ENCODE measurements around the gene HIF1AN.
A peak's percentile ranks its signal among the peaks of the same experiment; 100 is the strongest.

The HIF1AN gene

GRCh38 chr10:100520811-100521210 is 14.9 kb upstream of the HIF1AN start:
- Histone ChIP-seq H3K27me3 (ENCODE audit: control insufficient read depth, insufficient read depth, low read length) (peaks cover 34% of the 10 kb centered on the region), H3K36me3 (ENCODE audit: control insufficient read depth, insufficient read depth, low read length) (peaks cover 33% of the 10 kb centered on the region), H3K9me3 (ENCODE audit: control insufficient read depth, insufficient read depth, low read length) (no peaks in the 10 kb centered on the region), H3K4me1 (ENCODE audit: control insufficient read depth, insufficient read depth, low read length) (peaks cover 3% of the 10 kb centered on the region; the same call in 1 of the 2 replicates), H3K4me3 (ENCODE audit: low read depth, low read length) (no peak overlapping the region), H3K9ac (ENCODE audit: low read depth, low read length) (no peak overlapping the region), H3K27ac (ENCODE audit: low read depth, low read length) (no peak overlapping the region)

GRCh38 chr10:100522107-100522801 is 13.5 kb upstream of the HIF1AN start:
- H3K9me3 ChIP-seq (ENCODE audit: control insufficient read depth, insufficient read depth, low read length), result no peaks in the 10 kb centered on the region
- no peak overlapping the region for H3K4me3 ChIP-seq (ENCODE audit: low read depth, low read length)
- peaks cover 34% of the 10 kb centered on the region for H3K27me3 ChIP-seq (ENCODE audit: control insufficient read depth, insufficient read depth, low read length)
- peaks cover 47% of the 10 kb centered on the region for H3K36me3 ChIP-seq (ENCODE audit: control insufficient read depth, insufficient read depth, low read length)
- no peak overlapping the region for H3K27ac ChIP-seq (ENCODE audit: low read depth, low read length)
- peaks cover 3% of the 10 kb centered on the region; the same call in 1 of the 2 replicates for H3K4me1 ChIP-seq (ENCODE audit: control insufficient read depth, insufficient read depth, low read length)
- H3K9ac ChIP-seq (ENCODE audit: low read depth, low read length), result no peak overlapping the region

- Histone ChIP-seq H3K9ac (ENCODE audit: low read depth, low read length) (no peak overlapping the region), H3K4me1 (ENCODE audit: control insufficient read depth, insufficient read depth, low read length) (peaks cover 3% of the 10 kb centered on the region; the same call in 1 of the 2 replicates), H3K36me3 (ENCODE audit: control insufficient read depth, insufficient read depth, low read length) (peaks cover 51% of the 10 kb centered on the region), H3K27ac (ENCODE audit: low read depth, low read length) (no peak overlapping the region), H3K27me3 (ENCODE audit: control insufficient read depth, insufficient read depth, low read length) (peaks cover 30% of the 10 kb centered on the region), H3K4me3 (ENCODE audit: low read depth, low read length) (no peak overlapping the region), H3K9me3 (ENCODE audit: control insufficient read depth, insufficient read depth, low read length) (no peaks in the 10 kb centered on the region)
These were observed 12.8 kb upstream of the HIF1AN start for GRCh38 chr10:100522945-100523344.

- Histone ChIP-seq H3K27me3 (ENCODE audit: control insufficient read depth, insufficient read depth, low read length) (peaks cover 19% of the 10 kb centered on the region), H3K9me3 (ENCODE audit: control insufficient read depth, insufficient read depth, low read length) (no peaks in the 10 kb centered on the region), H3K4me1 (ENCODE audit: control insufficient read depth, insufficient read depth, low read length) (no peaks in the 10 kb centered on the region), H3K36me3 (ENCODE audit: control insufficient read depth, insufficient read depth, low read length) (peaks cover 57% of the 10 kb centered on the region), H3K4me3 (ENCODE audit: low read depth, low read length) (no peak overlapping the region), H3K9ac (ENCODE audit: low read depth, low read length) (no peak overlapping the region), H3K27ac (ENCODE audit: low read depth, low read length) (no peak overlapping the region)
These were observed 11.5 kb upstream of the HIF1AN start for GRCh38 chr10:100524206-100524605.

GRCh38 chr10:100524638-100525037 is 11.1 kb upstream of the HIF1AN start:
- H3K36me3 ChIP-seq (ENCODE audit: control insufficient read depth, insufficient read depth, low read length), result peaks cover 57% of the 10 kb centered on the region
- no peak overlapping the region for H3K9ac ChIP-seq (ENCODE audit: low read depth, low read length)
- H3K4me1 ChIP-seq (ENCODE audit: control insufficient read depth, insufficient read depth, low read length), result no peaks in the 10 kb centered on the region
- H3K27me3 ChIP-seq (ENCODE audit: control insufficient read depth, insufficient read depth, low read length), result peaks cover 14% of the 10 kb centered on the region
- H3K27ac ChIP-seq (ENCODE audit: low read depth, low read length), result no peak overlapping the region
- no peak overlapping the region for H3K4me3 ChIP-seq (ENCODE audit: low read depth, low read length)
- no peaks in the 10 kb centered on the region for H3K9me3 ChIP-seq (ENCODE audit: control insufficient read depth, insufficient read depth, low read length)

- Histone ChIP-seq H3K36me3 (ENCODE audit: control insufficient read depth, insufficient read depth, low read length) (peaks cover 49% of the 10 kb centered on the region), H3K27me3 (ENCODE audit: control insufficient read depth, insufficient read depth, low read length) (no peaks in the 10 kb centered on the region), H3K9me3 (ENCODE audit: control insufficient read depth, insufficient read depth, low read length) (no peaks in the 10 kb centered on the region), H3K27ac (ENCODE audit: low read depth, low read length) (no peak overlapping the region), H3K4me3 (ENCODE audit: low read depth, low read length) (peak overlapping the region; percentile 98), H3K9ac (ENCODE audit: low read depth, low read length) (no peak overlapping the region), H3K4me1 (ENCODE audit: control insufficient read depth, insufficient read depth, low read length) (peaks cover 6% of the 10 kb centered on the region)
These were observed 7.4 kb upstream of the HIF1AN start for GRCh38 chr10:100528123-100528886.

GRCh38 chr10:100528921-100529474 is 6.7 kb upstream of the HIF1AN start:
- Histone ChIP-seq H3K9ac (ENCODE audit: low read depth, low read length) (peak overlapping the region; percentile 82), H3K27ac (ENCODE audit: low read depth, low read length) (no peak overlapping the region), H3K36me3 (ENCODE audit: control insufficient read depth, insufficient read depth, low read length) (peaks cover 42% of the 10 kb centered on the region), H3K4me3 (ENCODE audit: low read depth, low read length) (peak overlapping the region; percentile 98), H3K9me3 (ENCODE audit: control insufficient read depth, insufficient read depth, low read length) (no peaks in the 10 kb centered on the region), H3K27me3 (ENCODE audit: control insufficient read depth, insufficient read depth, low read length) (no peaks in the 10 kb centered on the region), H3K4me1 (ENCODE audit: control insufficient read depth, insufficient read depth, low read length) (peaks cover 6% of the 10 kb centered on the region)

GRCh38 chr10:100529475-100530298 is 6.1 kb upstream of the HIF1AN start, which contains the start of gene NDUFB8:
Gene NDUFB8, minus strand, starts transcription at chr10:100529871. Its CDS starts 20 bp downstream, at chr10:100529851.
- Histone ChIP-seq H3K4me1 (ENCODE audit: control insufficient read depth, insufficient read depth, low read length) (peaks cover 6% of the 10 kb centered on the region), H3K9ac (ENCODE audit: low read depth, low read length) (peak within 1 kb of the TSS; percentile 82), H3K9me3 (ENCODE audit: control insufficient read depth, insufficient read depth, low read length) (no peaks in the 10 kb centered on the region), H3K27me3 (ENCODE audit: control insufficient read depth, insufficient read depth, low read length) (no peaks in the 10 kb centered on the region), H3K36me3 (ENCODE audit: control insufficient read depth, insufficient read depth, low read length) (peaks cover 35% of the 10 kb centered on the region), H3K4me3 (ENCODE audit: low read depth, low read length) (peak within 1 kb of the TSS; percentile 98), H3K27ac (ENCODE audit: low read depth, low read length) (no peak within 1 kb of the TSS)

GRCh38 chr10:100531761-100532160 is 4.0 kb upstream of the HIF1AN start:
- H3K4me1 ChIP-seq (ENCODE audit: control insufficient read depth, insufficient read depth, low read length), result peaks cover 11% of the 10 kb centered on the region
- H3K27me3 ChIP-seq (ENCODE audit: control insufficient read depth, insufficient read depth, low read length), result no peaks in the 10 kb centered on the region
- H3K4me3 ChIP-seq (ENCODE audit: low read depth, low read length), result no peak overlapping the region
- no peak overlapping the region for H3K9ac ChIP-seq (ENCODE audit: low read depth, low read length)
- H3K27ac ChIP-seq (ENCODE audit: low read depth, low read length), result no peak overlapping the region
- no peaks in the 10 kb centered on the region for H3K9me3 ChIP-seq (ENCODE audit: control insufficient read depth, insufficient read depth, low read length)
- peaks cover 15% of the 10 kb centered on the region for H3K36me3 ChIP-seq (ENCODE audit: control insufficient read depth, insufficient read depth, low read length)

- Histone ChIP-seq H3K9ac (ENCODE audit: low read depth, low read length) (no peak overlapping the region), H3K4me3 (ENCODE audit: low read depth, low read length) (no peak overlapping the region), H3K4me1 (ENCODE audit: control insufficient read depth, insufficient read depth, low read length) (peaks cover 11% of the 10 kb centered on the region), H3K36me3 (ENCODE audit: control insufficient read depth, insufficient read depth, low read length) (peaks cover 24% of the 10 kb centered on the region), H3K27ac (ENCODE audit: low read depth, low read length) (no peak overlapping the region), H3K9me3 (ENCODE audit: control insufficient read depth, insufficient read depth, low read length) (no peaks in the 10 kb centered on the region), H3K27me3 (ENCODE audit: control insufficient read depth, insufficient read depth, low read length) (no peaks in the 10 kb centered on the region)
These were observed 1.0 kb upstream of the HIF1AN start for GRCh38 chr10:100534726-100535125.

Measured in HUES48 (cell line).